ENCODE measurements around the gene SPG21.
"Not testable (repeated sequence)": the region's sequence is repeated elsewhere in the genome, so short reads cannot be mapped to it uniquely, and the experiment has no call there.

SPG21 gene, protein sequence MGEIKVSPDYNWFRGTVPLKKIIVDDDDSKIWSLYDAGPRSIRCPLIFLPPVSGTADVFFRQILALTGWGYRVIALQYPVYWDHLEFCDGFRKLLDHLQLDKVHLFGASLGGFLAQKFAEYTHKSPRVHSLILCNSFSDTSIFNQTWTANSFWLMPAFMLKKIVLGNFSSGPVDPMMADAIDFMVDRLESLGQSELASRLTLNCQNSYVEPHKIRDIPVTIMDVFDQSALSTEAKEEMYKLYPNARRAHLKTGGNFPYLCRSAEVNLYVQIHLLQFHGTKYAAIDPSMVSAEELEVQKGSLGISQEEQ

DNA sequence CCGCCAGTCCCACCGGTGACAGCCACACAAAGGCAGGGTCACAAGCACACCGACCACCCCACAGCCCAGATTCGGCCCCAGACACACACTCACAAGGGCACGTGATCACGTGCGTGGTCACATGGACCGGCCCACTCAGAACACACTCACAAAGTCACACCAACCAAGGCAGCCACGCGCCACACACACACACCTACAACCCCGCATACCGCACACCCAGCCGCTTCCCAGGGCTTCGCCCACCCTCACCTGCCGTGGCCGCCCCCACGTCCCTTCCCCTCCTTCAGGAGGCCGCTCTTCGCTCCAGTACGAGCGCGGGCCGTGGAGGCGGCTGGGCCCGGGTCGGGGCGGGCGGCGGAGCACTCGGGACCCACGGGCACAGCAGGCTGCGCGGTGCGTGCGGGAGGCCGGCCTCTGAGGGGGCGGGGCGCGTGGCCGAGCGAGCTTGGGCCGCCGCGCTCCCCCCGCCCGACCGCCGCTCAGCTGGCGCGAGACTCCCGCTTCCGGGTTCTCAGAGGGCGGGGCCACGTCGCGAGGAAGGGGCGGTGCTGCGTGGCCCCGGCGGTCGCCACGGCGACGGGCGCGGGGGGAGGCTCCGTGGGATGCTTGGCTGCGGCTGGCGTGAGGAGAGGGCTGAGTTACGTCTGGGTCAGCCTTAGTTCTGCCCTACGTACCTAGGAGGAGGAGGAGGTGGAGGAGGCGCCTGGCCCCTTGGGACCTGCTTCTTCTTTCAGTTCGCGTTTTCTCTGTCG lies at the start of gene SPG21:
Gene SPG21 (minus strand): TSS at position 499 of the 752 bp plus-strand sequence. CDS start 6,345 bp downstream, outside the sequence.
- in situ Hi-C loops (cut with MboI; ENCODE audit: low sequenced_read_pairs), result no loop called here

DNA sequence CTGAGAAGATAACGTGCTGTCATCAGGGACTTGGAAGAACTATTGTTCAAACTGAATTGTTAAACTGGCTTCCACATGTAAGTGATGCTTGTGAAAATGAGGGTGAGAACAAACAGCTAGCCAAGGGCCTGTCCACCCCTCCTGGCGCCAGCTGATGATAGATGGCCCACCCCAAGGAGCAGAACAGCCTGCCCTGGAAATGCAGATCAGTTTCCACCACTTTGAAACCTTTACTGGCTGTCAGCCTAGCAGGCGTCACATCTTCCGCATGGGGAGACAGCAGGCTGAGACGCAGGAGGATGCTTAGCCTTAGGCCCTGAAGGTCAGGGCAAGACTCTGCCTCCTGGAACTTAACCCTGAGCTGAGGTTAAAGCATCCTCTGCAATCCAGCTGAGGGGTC lies 49.1 kb upstream of the SPG21 start:
- in situ Hi-C loops (cut with MboI; ENCODE audit: low sequenced_read_pairs), result loop anchor here (25.0 kb wide), 1 partner anchor 248 kb away; the partner anchor contains the start of genes PARP16 and RNU5A-1

DNA sequence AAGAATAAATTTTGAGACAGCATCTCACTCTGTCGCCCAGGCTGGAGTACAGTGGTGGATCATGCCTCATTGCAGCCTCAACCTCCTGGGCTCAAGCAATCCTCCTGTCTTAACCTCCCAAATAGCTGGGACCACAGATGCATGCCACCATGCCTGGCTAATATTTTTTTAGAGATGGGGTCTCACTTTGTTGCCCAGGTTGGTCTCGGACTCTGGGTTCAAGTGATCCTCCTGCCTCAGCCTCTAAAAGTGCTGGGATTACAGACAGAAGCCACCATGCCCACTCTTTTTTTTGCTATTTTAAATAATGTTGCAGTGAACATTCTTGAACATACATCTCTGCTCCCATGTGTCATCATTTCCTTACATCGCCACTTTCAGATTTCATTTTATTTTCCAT lies 48.7 kb upstream of the SPG21 start:
- in situ Hi-C loops (cut with MboI; ENCODE audit: low sequenced_read_pairs), result loop anchor here (25.0 kb wide), 1 partner anchor 249 kb away; the partner anchor contains the start of genes PARP16 and RNU5A-1

DNA sequence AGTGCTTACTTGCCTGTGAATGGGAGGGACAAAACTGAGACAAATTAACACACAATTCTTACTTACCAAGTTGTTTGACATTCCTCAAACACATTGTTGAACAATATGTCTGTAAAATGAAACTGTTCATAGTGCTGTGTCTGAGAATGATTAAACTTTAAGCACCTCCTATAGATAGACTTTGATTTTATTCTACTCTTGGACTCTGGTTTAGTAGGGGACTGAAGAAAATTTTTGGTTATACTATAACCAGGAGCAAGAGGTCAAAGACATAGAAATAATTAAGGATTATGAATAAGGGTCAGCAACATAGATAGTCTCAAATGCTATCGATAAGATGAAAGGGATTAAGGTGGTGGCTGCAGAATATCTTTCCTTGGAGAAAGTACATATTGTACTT lies 47.6 kb upstream of the SPG21 start:
- in situ Hi-C loops (cut with MboI; ENCODE audit: low sequenced_read_pairs), result loop anchor here (25.0 kb wide), 1 partner anchor 250 kb away; the partner anchor contains the start of genes PARP16 and RNU5A-1

DNA sequence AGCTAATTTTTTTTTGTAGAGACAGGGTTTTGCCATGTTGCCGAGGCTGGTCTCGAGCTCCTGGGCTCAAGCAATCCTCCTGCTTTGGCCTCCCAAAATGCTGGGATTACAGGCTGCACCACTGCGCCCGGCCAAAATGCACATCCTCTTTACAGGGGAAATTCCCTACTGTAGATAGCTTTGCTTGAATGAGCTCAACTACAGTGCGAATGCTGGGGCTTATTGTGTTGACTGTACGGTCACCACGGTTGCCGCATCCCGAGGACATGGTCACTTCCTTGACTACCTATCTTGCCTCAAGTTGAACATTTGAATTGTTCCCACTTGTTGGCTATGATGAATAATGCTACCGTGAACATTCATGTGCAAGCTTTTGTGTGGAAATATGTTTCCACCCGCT lies 45.0 kb upstream of the SPG21 start:
- in situ Hi-C loops (cut with MboI; ENCODE audit: low sequenced_read_pairs), result loop anchor here (25.0 kb wide), 1 partner anchor 253 kb away; the partner anchor contains the start of genes PARP16 and RNU5A-1

DNA sequence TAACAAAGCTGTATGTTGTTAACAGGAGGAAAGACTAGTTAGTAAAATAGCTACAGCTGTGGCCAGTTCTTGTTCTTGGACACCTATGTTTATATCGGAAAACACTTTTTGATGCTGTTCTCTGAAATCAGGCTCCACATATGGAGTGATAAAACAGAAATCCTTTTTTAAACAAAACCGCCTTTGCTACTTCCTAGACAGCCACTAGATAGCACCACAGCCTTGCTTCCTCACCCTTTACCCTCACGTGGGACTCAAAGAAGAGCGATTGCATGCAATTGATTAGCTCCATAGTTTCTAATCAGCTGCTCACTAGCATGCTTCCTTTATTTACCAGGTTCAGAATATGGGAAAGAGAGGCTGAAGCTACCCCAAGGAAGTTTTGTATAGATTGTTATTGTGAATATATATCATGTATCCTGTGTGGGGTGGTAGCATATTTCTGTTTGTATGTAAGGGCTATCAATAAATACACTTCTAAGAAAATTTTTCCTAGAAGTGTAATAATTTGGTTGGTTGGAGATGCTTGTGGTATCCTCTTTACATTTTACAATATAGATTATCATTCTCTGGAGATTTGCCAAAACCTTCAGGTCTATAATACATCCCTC lies 44.0 kb upstream of the SPG21 start:
- in situ Hi-C loops (cut with MboI; ENCODE audit: low sequenced_read_pairs), result loop anchor here (25.0 kb wide), 1 partner anchor 254 kb away; the partner anchor contains the start of genes PARP16 and RNU5A-1

DNA sequence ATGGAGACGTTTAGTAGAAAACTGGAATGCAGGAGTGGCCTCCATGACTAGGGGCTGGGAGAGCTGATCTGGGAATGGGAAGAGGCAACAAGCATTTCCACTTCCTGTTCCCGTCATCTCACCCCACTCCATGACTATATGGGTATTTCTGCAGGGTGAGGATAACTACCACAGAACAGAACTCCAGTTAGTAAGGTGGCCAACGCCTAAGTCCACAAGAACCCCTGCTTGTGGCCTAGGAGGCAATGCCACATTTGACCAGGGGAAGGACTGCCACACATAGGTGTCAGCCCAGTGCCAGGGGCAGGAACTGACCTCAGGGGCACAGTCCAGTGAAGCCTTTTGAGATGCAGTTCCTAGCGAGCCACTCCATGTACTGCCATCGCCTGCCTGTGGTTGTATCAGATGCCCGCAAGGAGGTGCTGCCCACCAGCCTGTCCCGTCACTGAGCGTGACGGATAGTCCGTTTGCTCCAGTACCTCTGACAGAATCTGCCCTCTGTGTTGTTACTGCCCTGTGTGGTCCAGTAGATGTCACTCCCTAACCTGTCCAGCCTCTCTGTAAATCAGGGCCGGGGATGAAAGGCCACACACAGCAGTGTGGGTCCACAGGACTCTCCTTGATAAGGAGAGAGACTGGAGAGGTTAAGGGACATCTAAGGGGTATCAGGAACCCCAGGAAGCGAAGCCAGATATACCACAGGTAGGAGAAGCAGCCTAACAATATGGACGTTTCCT lies 43.3 kb upstream of the SPG21 start:
- in situ Hi-C loops (cut with MboI; ENCODE audit: low sequenced_read_pairs), result loop anchor here (25.0 kb wide), 1 partner anchor 254 kb away; the partner anchor contains the start of genes PARP16 and RNU5A-1

DNA sequence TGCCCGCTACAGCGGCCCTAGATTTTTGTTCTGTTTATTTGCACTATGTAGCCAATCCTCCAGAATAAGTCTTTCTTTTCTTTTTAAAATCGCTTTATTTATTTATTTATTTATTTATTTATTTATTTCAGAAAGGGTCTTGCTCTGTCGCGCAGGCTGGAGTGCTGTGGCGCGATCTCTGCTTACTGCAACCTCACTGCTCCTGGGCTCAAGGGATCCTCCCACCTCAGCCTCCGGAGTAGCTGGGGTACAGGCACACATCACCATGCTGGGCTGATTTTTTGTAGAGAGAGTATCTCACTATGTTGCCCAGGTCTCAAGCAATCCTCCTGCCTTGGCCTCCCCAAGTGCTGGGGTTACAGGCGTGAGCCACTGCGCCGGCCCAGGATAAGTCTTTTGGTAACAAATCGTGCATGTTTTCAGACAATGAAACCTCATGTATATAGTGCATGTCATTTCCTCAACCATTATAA lies 40.1 kb upstream of the SPG21 start:
- in situ Hi-C loops (cut with MboI; ENCODE audit: low sequenced_read_pairs), result loop anchor here (25.0 kb wide), 1 partner anchor 258 kb away; the partner anchor contains the start of genes PARP16 and RNU5A-1

DNA sequence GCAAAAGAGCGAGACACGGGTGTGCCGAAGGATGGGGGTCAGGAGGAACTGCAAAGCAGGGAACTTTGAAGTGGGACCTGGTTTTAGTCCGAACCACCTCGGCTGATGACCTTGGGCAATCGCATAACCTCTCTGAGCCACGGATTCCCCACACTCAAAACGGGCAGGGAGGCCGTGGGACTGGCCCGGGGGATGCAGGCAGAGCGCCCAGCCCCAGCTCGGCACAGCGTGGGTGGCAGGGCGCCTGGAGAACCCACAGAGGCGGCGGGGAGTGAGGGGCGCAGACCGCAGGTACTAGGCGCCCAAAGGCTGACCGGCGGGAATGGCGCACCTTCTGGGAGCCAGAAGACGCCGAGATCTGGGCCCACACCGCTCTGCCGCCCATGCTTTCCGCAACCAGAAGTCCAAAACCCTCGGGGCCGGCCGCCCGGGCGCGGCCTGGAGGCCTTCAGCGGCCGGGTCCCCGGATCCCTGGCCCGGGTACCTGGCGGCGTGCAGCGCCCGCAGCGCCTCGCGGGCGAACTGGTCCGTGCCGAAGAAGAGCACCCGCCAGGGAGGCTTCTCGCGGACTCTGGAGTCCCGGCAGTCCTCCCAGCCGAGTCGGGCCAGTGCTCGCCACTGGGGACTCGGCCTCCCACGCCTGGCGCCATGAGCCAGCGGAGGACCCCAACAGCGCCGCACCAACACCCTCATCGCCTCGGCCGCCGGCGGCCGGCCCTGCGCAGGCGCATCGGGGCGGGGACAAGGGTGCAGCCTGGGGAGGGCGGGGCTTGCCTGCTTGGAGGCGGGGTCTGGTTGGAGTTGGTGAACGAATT lies 39.4 kb upstream of the SPG21 start, which contains the start of gene MTFMT:
Gene MTFMT (minus strand): TSS at position 719 of the 815 bp plus-strand sequence. CDS start 26 bp downstream, at position 693.
- in situ Hi-C loops (cut with MboI; ENCODE audit: low sequenced_read_pairs), result loop anchor here (25.0 kb wide), 1 partner anchor 258 kb away; the partner anchor contains the start of genes PARP16 and RNU5A-1

DNA sequence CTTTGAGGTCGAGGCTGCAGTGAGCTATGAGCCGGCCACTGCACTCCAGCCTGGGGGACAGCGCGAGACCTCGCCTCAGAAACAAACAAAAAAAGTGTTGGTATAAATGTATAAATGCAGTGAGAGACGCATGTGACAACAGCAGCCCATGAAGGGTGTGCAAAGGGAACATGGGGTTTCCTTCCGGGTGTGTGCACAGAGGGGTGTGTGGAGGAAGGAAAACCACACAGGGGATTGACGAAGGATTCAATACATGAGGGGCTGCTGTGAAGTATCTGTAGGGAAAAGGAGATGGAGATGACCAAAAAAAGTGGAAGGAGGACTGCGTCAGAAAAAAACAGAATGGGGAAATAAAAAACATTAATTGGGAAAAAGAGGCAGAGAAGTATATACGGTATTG lies 38.6 kb upstream of the SPG21 start:
- in situ Hi-C loops (cut with MboI; ENCODE audit: low sequenced_read_pairs), result loop anchor here (25.0 kb wide), 1 partner anchor 259 kb away; the partner anchor contains the start of genes PARP16 and RNU5A-1

DNA sequence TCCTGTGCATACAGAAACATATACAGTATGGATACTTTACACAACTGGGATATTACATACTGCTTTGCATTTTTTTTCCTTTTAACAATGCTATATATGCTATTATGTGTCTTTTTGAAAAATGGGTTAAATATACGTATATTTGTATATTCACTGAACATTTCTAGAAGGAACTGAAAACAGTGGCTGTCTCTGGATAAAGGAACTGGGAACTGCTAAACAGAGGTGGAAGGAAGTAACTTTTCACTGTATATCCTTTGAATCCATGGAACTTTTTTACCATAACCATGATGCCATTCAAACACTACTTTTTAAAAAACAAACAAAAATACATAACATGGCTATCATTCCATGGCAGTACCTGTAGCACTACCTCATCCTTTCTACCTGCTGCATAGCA lies 37.9 kb upstream of the SPG21 start:
- in situ Hi-C loops (cut with MboI; ENCODE audit: low sequenced_read_pairs), result loop anchor here (25.0 kb wide), 1 partner anchor 260 kb away; the partner anchor contains the start of genes PARP16 and RNU5A-1

DNA sequence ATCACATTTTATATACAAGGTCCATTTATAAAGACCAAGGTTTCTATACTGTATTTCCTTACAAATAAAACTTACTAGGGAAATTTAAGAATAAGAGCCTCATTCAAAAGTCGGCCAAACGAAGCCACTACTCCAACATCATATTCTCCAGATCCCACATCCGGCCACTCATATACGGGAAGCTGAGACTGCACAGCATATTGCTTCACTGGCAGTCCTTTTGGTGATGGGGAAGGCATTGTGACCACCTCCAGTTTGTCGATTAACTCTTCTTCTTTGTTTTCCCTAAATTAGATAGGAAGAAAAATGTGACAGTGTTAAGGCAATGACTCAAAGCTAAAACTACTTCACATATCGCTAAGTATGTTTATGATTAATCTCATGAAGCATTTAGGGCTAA lies 37.0 kb upstream of the SPG21 start:
- in situ Hi-C loops (cut with MboI; ENCODE audit: low sequenced_read_pairs), result loop anchor here (25.0 kb wide), 1 partner anchor 261 kb away; the partner anchor contains the start of genes PARP16 and RNU5A-1

DNA sequence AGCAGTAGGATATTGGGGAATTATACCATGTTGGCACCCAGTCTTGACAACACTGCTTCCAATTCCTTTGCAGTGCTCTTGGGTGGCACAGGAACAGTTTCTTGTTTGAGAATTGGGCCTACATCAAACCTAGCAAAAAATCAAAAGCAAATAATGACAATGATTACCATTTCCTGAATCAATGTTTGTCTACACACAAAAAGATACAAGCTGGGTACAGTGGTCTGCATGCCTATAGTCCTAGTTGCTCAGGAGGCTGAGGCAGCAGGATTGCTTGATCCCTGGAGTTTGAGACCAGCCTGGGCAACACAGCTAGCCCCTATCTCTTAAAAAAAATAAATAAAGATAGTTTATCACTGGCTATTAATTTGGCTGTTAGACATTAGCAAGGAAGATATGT lies 31.8 kb upstream of the SPG21 start:
- in situ Hi-C loops (cut with MboI; ENCODE audit: low sequenced_read_pairs), result no loop called here

DNA sequence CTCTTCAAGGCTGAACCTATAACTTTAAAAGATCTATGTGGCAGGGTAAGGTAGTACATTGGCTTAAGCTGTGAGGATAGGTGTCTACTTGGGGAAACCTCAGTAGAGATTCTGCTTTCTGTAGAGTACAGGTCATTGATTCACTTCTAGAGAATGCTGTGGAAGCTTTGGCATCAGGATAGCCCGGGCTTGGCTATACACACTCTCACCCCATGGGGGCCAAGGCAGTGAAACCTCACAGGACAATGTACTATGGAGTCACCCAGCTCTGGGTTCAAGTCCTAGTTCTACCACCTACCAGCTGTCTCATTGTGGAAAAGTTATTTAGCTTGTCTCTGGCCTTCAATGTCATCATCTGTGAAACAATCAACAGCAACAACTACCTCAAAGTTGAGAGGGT lies 30.7 kb upstream of the SPG21 start:
- in situ Hi-C loops (cut with MboI; ENCODE audit: low sequenced_read_pairs), result no loop called here

DNA sequence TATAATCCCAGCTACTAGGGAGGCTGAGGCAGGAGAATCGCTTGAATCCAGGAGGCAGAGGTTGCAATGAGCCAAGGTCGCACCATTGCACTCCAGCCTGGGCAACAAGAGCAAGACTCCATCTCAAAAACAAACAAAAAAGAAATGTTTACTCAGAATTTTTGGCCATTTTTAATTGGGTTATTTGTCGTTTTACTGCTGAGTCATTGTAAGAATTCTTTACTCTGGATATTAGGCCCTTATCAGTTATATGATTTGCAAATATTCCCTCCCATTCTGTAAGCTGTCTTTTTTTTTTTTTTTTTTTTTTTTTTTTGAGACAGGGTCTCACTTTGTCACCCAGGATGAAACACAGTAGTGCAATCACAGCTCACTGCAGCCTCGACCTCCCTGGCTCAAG lies 21.5 kb upstream of the SPG21 start:
- in situ Hi-C loops (cut with MboI; ENCODE audit: low sequenced_read_pairs), result not testable (repeated sequence)

DNA sequence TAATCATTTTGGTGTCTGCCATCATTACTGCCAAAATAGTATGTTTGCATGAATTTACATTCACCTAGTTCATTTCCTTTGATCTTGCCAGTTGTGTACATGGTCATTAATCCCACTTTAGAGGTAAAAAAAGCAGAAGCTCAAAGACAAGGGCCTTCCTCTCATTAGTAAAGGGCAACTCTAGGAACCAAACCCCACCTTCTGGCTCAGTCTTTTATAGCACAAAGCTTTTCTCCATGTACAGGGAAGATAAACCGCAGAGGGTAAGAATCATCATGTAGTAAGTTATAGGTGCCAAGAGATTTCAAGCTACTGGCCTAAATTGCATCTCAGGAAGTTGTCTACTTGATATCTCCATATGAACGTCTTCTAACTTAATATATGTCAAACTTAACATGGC lies 19.3 kb upstream of the SPG21 start:
- in situ Hi-C loops (cut with MboI; ENCODE audit: low sequenced_read_pairs), result no loop called here

DNA sequence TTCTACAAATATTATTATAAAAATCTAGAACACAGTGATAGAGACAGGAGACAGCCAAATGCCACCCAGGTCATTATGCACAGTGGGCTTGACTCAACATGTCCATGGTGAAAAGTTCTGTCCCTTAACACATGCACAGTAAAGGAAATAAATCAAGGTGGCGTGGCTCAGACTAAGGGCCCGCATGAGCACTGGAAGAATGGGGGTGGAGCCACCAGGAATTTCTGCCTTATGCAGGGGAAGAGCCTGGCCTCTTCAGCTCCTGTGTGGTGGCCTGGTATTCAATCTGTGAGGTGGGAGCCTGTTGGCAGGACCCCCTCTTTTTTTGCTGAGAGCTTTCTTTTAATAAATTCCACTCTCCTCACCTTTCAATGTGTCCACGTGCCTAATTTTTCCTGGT lies 17.2 kb upstream of the SPG21 start:
- in situ Hi-C loops (cut with MboI; ENCODE audit: low sequenced_read_pairs), result no loop called here

DNA sequence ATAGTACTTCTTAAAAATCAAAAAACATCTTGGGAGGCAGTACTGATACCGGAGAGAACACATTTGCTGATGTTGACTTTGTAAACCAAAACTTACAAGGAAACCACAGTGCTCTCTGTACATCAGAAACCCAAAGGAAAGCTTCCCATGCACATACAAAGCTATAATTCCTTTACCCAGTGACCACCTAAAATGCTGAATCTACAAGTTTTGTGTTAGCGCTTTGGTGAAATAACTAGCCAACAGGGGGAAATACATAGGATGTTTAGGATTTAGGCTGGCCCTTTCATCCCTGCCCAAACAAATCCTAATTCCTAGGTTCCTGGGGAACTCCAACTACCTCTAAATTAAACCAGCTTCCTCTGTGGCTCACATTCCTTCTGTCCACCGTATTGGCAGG lies 15.3 kb upstream of the SPG21 start:
- in situ Hi-C loops (cut with MboI; ENCODE audit: low sequenced_read_pairs), result no loop called here

DNA sequence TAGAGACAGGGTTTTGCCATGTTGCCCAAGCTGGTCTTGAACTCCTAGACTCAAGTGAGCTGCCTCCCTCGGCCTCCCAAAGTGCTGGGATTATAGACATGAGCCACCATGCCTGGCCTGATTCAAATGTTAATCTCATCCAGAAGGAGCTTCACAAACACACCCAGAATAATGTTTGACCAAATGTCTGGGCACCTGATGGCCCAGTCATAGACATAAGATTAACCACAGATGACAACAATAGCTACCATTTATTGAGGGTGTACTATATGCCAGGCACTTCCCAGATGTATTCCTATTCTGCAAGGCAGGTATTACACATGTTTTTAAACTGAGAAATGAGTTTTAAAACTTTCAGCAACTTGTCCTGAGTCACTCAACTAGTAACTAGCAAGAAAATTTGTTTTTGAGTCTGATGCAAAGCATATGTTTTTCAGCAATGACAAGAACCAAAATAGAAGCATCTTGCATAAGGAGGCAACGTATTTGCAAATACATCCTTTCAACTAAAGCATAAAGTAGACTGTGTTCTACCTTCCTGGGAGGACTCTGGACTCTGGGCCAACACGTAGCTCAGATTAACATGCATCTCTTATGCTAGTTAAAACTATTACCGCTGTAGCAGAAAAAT lies 8.1 kb upstream of the SPG21 start:
- in situ Hi-C loops (cut with MboI; ENCODE audit: low sequenced_read_pairs), result no loop called here
